HEK293 (cell line): ENCODE results near the gene OR56A1.

Experiments
- CTCF ChIA-PET: fragments of 350-600 bp; formaldehyde crosslinking; extraction: SDS; loops from one replicate; lab custom pipeline; 2021; ENCODE audit warnings: antibody characterized with exemption; lab: Yijun Ruan, JAX
- POLR2A ChIA-PET: fragments of 300-600 bp; formaldehyde crosslinking; extraction: SDS; loops from one replicate; lab custom pipeline; 2020; ENCODE audit warnings: antibody characterized with exemption, inconsistent platforms; lab: Yijun Ruan, JAX
- H3K27ac ChIP-seq: fragments of 200-500 bp; sonication (Bioruptor generic); 2 replicates; pipeline ENCODE4 v1.5.1; 2014; ENCODE audit warnings: low read depth, low read length, control low read depth, inconsistent platforms; ENCODE audit errors: extremely low read depth
- H3K36me3 ChIP-seq, 2 experiments: fragments of 200-500 bp in 1 of 2; sonication (Bioruptor generic) in 1 of 2; 1 replicate in 1 of 2; 2 replicates in 1 of 2; pipeline ENCODE4 v1.5.1; 2014 to 2017; ENCODE audit warnings: inconsistent platforms in 2 of 2, low read length in 2 of 2; ENCODE audit not compliant: control insufficient read depth in 2 of 2, insufficient read depth in 1 of 2
- H3K4me1 ChIP-seq: fragments of 200-500 bp; sonication (Bioruptor generic); 2 replicates; pipeline ENCODE4 v1.5.1; 2014; ENCODE audit warnings: mild to moderate bottlenecking, low read length, inconsistent platforms; ENCODE audit not compliant: control insufficient read depth, insufficient read depth
- H3K4me3 ChIP-seq: 2 replicates; pipeline ENCODE4 v1.5.1; 2011; ENCODE audit warnings: low read depth, mild to moderate bottlenecking, control low read depth, low read length, moderate library complexity
- H3K9me3 ChIP-seq: fragments of 200-500 bp; sonication (Bioruptor generic); 2 replicates; pipeline ENCODE4 v1.5.1; 2014; ENCODE audit warnings: low read depth, low read length, inconsistent platforms; ENCODE audit not compliant: control insufficient read depth, insufficient read depth
- GFI1B ChIP-seq: fragments of 450-650 bp; formaldehyde crosslinking; IDR thresholded peaks from 2 replicates; pipeline ENCODE4 v1.5.1; 2016; ENCODE audit warnings: missing biosample characterization, missing genetic modification characterization
- KLF17 ChIP-seq: fragments of 450-650 bp; formaldehyde crosslinking; IDR thresholded peaks from 2 replicates; pipeline ENCODE4 v1.5.1; 2016; ENCODE audit warnings: missing biosample characterization, missing genetic modification characterization
- KLF8 ChIP-seq: fragments of 450-650 bp; formaldehyde crosslinking; IDR thresholded peaks from 2 replicates; pipeline ENCODE4 v1.5.1; 2016; ENCODE audit warnings: missing biosample characterization, missing genetic modification characterization
- PATZ1 ChIP-seq: fragments of 450-650 bp; formaldehyde crosslinking; IDR thresholded peaks from 2 replicates; pipeline ENCODE4 v1.5.1; 2016; ENCODE audit warnings: missing biosample characterization, missing genetic modification characterization
- TRIM28 ChIP-seq: IDR thresholded peaks from 2 replicates; pipeline ENCODE4 v1.6.1; 2011; ENCODE audit warnings: low read length, control low read depth, borderline replicate concordance
- YY1 ChIP-seq: fragments of 450-650 bp; formaldehyde crosslinking; IDR thresholded peaks from 2 replicates; pipeline ENCODE4 v1.5.1; 2018; ENCODE audit warnings: missing biosample characterization, missing genetic modification characterization
- ZBTB48 ChIP-seq: fragments of 450-650 bp; formaldehyde crosslinking; IDR thresholded peaks from 2 replicates; pipeline ENCODE4 v1.5.1; 2016; ENCODE audit warnings: missing biosample characterization, missing genetic modification characterization
- ZEB2 ChIP-seq: fragments of 450-650 bp; formaldehyde crosslinking; IDR thresholded peaks from 2 replicates; pipeline ENCODE4 v1.5.1; 2016; ENCODE audit warnings: missing biosample characterization, missing genetic modification characterization
- ZFHX2 ChIP-seq: fragments of 450-650 bp; formaldehyde crosslinking; conservative IDR thresholded peaks from 2 replicates; pipeline ENCODE4 v1.5.1; 2016; ENCODE audit warnings: missing biosample characterization, missing genetic modification characterization
- ZFP41 ChIP-seq: fragments of 450-650 bp; formaldehyde crosslinking; IDR thresholded peaks from 2 replicates; pipeline ENCODE4 v1.5.1; 2016; ENCODE audit warnings: missing biosample characterization, missing genetic modification characterization, borderline replicate concordance
- ZNF138 ChIP-seq: fragments of 450-650 bp; formaldehyde crosslinking; IDR thresholded peaks from 2 replicates; pipeline ENCODE4 v1.5.1; 2016; ENCODE audit warnings: missing biosample characterization, missing genetic modification characterization, borderline replicate concordance
- ZNF23 ChIP-seq: fragments of 450-650 bp; formaldehyde crosslinking; IDR thresholded peaks from 2 replicates; pipeline ENCODE4 v1.5.1; 2016; ENCODE audit warnings: missing biosample characterization, missing genetic modification characterization, borderline replicate concordance
- ZNF366 ChIP-seq: fragments of 450-650 bp; formaldehyde crosslinking; conservative IDR thresholded peaks from 2 replicates; pipeline ENCODE4 v1.5.1; 2016; ENCODE audit warnings: missing biosample characterization, missing genetic modification characterization
- ZNF394 ChIP-seq: fragments of 450-650 bp; formaldehyde crosslinking; IDR thresholded peaks from 2 replicates; pipeline ENCODE4 v1.5.1; 2016; ENCODE audit warnings: missing biosample characterization, missing genetic modification characterization, mild to moderate bottlenecking, moderate library complexity, borderline replicate concordance
- ZNF433 ChIP-seq: fragments of 450-650 bp; formaldehyde crosslinking; IDR thresholded peaks from 2 replicates; pipeline ENCODE4 v1.5.1; 2016; ENCODE audit warnings: missing biosample characterization, missing genetic modification characterization, low read depth
- ZNF514 ChIP-seq: fragments of 450-650 bp; formaldehyde crosslinking; IDR thresholded peaks from 2 replicates; pipeline ENCODE4 v1.5.1; 2016; ENCODE audit warnings: missing biosample characterization, missing genetic modification characterization
- ZNF530 ChIP-seq: fragments of 450-650 bp; formaldehyde crosslinking; IDR thresholded peaks from 2 replicates; pipeline ENCODE4 v1.5.1; 2016; ENCODE audit warnings: low read depth, missing biosample characterization, missing genetic modification characterization
- ZNF544 ChIP-seq: fragments of 450-650 bp; formaldehyde crosslinking; IDR thresholded peaks from 2 replicates; pipeline ENCODE4 v1.5.0; 2017; ENCODE audit warnings: missing biosample characterization, missing genetic modification characterization
- ZNF623 ChIP-seq: fragments of 450-650 bp; formaldehyde crosslinking; IDR thresholded peaks from 2 replicates; pipeline ENCODE4 v1.5.1; 2016; ENCODE audit warnings: missing biosample characterization, missing genetic modification characterization
- ZNF626 ChIP-seq: fragments of 450-650 bp; sonication (Bioruptor Pico); formaldehyde crosslinking; IDR thresholded peaks from 2 replicates; pipeline ENCODE4 v1.5.1; 2018; ENCODE audit warnings: missing biosample characterization, missing genetic modification characterization, inconsistent platforms
- ZNF660 ChIP-seq: fragments of 450-650 bp; IDR thresholded peaks from 2 replicates; pipeline ENCODE4 v1.5.1; 2018; ENCODE audit warnings: missing biosample characterization, mild to moderate bottlenecking, missing genetic modification characterization
- ZNF664 ChIP-seq: fragments of 450-650 bp; formaldehyde crosslinking; IDR thresholded peaks from 2 replicates; pipeline ENCODE4 v1.5.1; 2016; ENCODE audit warnings: missing biosample characterization, missing genetic modification characterization
- ZNF747 ChIP-seq: fragments of 450-650 bp; formaldehyde crosslinking; IDR thresholded peaks from 2 replicates; pipeline ENCODE4 v1.5.1; 2016; ENCODE audit warnings: missing biosample characterization, missing genetic modification characterization
- ZNF830 ChIP-seq: fragments of 450-650 bp; IDR thresholded peaks from 2 replicates; pipeline ENCODE4 v1.5.0; 2018; ENCODE audit warnings: missing biosample characterization, missing genetic modification characterization, low read depth, mild to moderate bottlenecking, moderate library complexity
- TF ChIP-seq, protein P1 (sequence below): fragments of 450-650 bp; formaldehyde crosslinking; IDR thresholded peaks from 2 replicates; pipeline ENCODE4 v1.5.1; 2016; ENCODE audit warnings: missing biosample characterization, missing genetic modification characterization
- TF ChIP-seq, protein P2 (sequence below): fragments of 450-650 bp; formaldehyde crosslinking; IDR thresholded peaks from 2 replicates; pipeline ENCODE4 v1.5.1; 2016; ENCODE audit warnings: missing biosample characterization, missing genetic modification characterization
- TF ChIP-seq, protein P3 (sequence below): fragments of 450-650 bp; formaldehyde crosslinking; IDR thresholded peaks from 2 replicates; pipeline ENCODE4 v1.5.1; 2017; ENCODE audit warnings: missing biosample characterization, missing genetic modification characterization

OR56A1 gene

GRCh38 chr11:5992604-5993251, 37.8 kb downstream of the OR56A1 start:
- Histone ChIP-seq H3K27ac (no peak overlapping the region), H3K4me1 (no peaks in the 10 kb centered on the region), H3K36me3 (no peaks in the 10 kb centered on the region), H3K4me3 (no peak overlapping the region), H3K9me3 (no peaks in the 10 kb centered on the region)
- POLR2A ChIA-PET = no interaction called here
- CTCF ChIA-PET = interaction anchor here (0.6 to 2.5 kb wide), 11 partner anchors 8 to 370 kb away, joined by 3 to 18 read pairs (median 3); no protein-coding TSS in a partner anchor
- no peak for TF ChIP-seq ZNF433 (tag by site-specific recombination)
- TF ChIP-seq KLF8 (tag by site-specific recombination) = no peak
- no peak for TF ChIP-seq PATZ1 (tag by site-specific recombination)
- no peak for TF ChIP-seq ZNF138 (tag by site-specific recombination)

- H3K4me3 ChIP-seq = no peak overlapping the region
- H3K27ac ChIP-seq = no peak overlapping the region
- TF ChIP-seq ZFP41 (tag by site-specific recombination) (no peak), TRIM28 (no peak), ZNF23 (tag by site-specific recombination) (no peak), ZEB2 (no peak), ZNF530 (tag by site-specific recombination) (no peak), ZNF366 (tag by site-specific recombination) (no peak), GFI1B (tag by site-specific recombination) (no peak), ZNF830 (tag by site-specific recombination) (no peak), ZFHX2 (tag by site-specific recombination) (no peak), ZNF664 (tag by site-specific recombination) (no peak)
- TF ChIP-seq, protein P1, sequence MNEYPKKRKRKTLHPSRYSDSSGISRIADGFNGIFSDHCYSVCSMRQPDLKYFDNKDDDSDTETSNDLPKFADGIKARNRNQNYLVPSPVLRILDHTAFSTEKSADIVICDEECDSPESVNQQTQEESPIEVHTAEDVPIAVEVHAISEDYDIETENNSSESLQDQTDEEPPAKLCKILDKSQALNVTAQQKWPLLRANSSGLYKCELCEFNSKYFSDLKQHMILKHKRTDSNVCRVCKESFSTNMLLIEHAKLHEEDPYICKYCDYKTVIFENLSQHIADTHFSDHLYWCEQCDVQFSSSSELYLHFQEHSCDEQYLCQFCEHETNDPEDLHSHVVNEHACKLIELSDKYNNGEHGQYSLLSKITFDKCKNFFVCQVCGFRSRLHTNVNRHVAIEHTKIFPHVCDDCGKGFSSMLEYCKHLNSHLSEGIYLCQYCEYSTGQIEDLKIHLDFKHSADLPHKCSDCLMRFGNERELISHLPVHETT = no peak
- no peaks in the 10 kb centered on the region for H3K9me3 ChIP-seq
- ChIA-PET POLR2A (no interaction called here), CTCF (interaction anchor here (0.6 to 2.5 kb wide), 13 partner anchors 8 to 949 kb away, joined by 3 to 18 read pairs (median 3); no protein-coding TSS in a partner anchor)
- H3K36me3 ChIP-seq = no peaks in the 10 kb centered on the region
- no peaks in the 10 kb centered on the region for H3K4me1 ChIP-seq
Measured at GRCh38 chr11:5992150-5992549, 38.4 kb downstream of the OR56A1 start.

DNA sequence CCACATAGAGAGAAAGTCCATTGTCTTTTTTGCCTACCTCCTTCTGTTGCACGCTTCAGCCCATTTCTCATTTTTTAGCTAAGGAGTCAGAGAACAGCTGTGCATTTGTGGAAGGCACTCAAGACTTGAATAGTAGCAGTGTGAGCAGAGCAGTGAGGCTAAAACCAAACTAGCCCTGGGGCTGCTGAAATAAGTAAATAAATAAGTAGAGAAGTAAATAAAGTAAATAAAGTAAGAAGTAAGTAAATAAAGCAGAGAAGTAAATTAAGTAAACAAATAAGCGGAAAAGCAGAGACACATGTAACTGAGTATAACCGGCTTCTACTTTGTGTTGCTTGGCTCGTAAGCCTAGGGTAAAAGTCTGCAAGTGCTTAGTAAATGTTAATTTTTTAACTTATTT, 41.4 kb downstream of the OR56A1 start:
- Histone ChIP-seq H3K4me1 (no peaks in the 10 kb centered on the region), H3K4me3 (no peak overlapping the region), H3K9me3 (no peaks in the 10 kb centered on the region), H3K36me3 (no peaks in the 10 kb centered on the region), H3K27ac (no peak overlapping the region)
- ChIA-PET CTCF (interaction anchor here (0.7 kb wide), 1 partner anchor 318 kb away, joined by 3 read pairs; no protein-coding TSS in a partner anchor), POLR2A (no interaction called here)
- TF ChIP-seq YY1 (no peak), KLF17 (tag by site-specific recombination) (no peak), ZBTB48 (tag by site-specific recombination) (no peak), ZNF626 (tag by site-specific recombination) (no peak), ZNF544 (tag by site-specific recombination) (no peak), ZNF623 (tag by site-specific recombination) (no peak), ZNF660 (tag by site-specific recombination) (no peak), ZNF514 (tag by site-specific recombination) (no peak), ZNF394 (no peak), ZNF664 (tag by site-specific recombination) (no peak), ZNF747 (tag by site-specific recombination) (no peak)
- TF ChIP-seq, protein P2, sequence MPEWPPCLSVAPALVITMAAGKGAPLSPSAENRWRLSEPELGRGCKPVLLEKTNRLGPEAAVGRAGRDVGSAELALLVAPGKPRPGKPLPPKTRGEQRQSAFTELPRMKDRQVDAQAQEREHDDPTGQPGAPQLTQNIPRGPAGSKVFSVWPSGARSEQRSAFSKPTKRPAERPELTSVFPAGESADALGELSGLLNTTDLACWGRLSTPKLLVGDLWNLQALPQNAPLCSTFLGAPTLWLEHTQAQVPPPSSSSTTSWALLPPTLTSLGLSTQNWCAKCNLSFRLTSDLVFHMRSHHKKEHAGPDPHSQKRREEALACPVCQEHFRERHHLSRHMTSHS (tag by site-specific recombination) = no peak
- TF ChIP-seq, protein P3, sequence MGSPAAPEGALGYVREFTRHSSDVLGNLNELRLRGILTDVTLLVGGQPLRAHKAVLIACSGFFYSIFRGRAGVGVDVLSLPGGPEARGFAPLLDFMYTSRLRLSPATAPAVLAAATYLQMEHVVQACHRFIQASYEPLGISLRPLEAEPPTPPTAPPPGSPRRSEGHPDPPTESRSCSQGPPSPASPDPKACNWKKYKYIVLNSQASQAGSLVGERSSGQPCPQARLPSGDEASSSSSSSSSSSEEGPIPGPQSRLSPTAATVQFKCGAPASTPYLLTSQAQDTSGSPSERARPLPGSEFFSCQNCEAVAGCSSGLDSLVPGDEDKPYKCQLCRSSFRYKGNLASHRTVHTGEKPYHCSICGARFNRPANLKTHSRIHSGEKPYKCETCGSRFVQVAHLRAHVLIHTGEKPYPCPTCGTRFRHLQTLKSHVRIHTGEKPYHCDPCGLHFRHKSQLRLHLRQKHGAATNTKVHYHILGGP (tag by site-specific recombination) = no peak
